T-helper 9 cell (primary cell): ENCODE data around the gene TNRC6B.
"Not testable (repeated sequence)": the region's sequence is repeated elsewhere in the genome, so short reads cannot be mapped to it uniquely, and the experiment has no call there.

Experiments
- DNase-seq: peaks from one replicate; pipeline ENCODE4 v3.0.0-alpha.2; 2020

TNRC6B gene

GRCh38 chr22:40213478-40213877 is 35.8 kb downstream of the TNRC6B start:
- DNase-seq: no peak

DNA sequence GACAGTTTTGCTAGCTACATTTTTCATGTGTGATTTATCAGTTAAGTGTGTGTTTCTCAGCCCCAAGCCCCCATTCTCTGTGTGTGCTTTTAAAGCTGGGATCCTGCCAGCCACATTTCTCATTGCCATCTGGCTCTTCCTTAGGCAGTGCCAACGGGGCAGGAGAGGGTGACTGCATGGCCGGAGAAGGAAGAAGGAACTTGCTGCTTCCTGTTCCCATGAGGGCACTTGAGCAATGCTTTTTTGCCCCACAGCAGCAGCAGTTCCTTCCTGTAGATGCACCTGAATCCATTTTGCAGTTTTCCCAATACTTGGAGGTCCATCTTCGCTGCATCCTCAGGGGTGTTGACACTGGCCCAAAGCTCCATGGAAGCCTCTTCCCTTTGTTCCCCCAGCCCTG is 37.5 kb downstream of the TNRC6B start:
- no peak for DNase-seq

DNA sequence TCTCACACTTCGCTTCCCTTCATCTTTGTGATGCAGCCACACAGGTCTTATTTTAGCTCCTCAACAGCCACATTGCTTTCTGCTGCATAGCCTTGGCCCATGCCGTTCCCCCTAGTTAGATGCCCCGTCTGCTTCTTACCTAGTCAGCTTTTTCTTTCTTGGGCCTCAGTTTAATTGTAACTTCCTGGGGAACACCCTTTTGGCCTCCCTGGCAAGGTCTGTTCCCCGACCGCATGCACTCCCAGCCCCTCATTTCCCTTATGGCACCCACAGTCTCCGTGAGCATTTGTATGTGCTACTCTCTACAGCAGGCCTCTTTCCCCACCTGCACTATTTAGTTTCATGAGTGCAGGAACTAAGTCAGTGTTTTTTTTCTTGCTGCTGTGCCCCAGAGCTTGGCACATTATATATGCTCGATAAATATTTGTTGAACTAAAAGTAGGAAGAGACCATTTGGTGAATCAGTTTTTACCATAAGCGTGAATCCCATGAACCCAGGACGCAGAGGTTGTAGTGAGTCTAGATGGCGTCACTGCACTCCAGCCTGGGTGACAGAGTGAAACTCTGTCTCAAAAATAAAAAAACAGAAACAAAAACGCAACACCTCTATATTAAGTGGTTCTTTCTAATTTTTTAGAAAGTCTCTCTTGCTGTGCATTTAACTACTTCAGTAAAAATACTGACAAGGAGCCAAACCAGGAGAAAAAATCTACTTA is 38.5 kb downstream of the TNRC6B start:
- DNase-seq: peak; percentile 23

- DNase-seq: no peak
These were observed 40.4 kb downstream of the TNRC6B start for GRCh38 chr22:40218152-40218551.

DNA sequence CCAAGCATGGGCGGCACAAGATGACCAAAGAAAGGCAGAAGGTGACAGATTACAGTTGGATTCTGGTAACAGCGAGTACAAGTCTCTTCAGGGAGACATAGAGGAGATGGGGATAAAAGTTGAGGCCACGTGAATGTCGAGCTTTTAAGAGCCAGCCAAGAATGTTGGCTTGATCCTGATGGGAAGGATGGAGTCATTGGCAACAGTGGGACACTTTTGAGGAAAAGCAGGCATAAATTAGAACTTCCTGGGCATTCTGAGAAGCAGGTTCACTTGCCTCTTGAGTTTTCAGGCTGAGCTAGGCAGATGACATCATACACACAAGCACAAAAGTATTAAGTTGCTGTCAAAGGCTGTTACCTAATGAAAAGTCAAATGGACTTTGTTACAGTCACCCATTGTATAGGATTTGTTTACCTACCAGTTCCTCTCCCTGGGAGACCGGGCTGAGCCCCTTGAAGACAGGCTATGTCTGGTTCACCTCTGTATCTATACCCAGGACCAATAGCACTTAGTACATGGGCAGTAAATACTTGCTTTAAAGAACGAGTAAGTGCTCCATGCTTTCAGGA is 41.1 kb downstream of the TNRC6B start:
- DNase-seq: no peak

DNA sequence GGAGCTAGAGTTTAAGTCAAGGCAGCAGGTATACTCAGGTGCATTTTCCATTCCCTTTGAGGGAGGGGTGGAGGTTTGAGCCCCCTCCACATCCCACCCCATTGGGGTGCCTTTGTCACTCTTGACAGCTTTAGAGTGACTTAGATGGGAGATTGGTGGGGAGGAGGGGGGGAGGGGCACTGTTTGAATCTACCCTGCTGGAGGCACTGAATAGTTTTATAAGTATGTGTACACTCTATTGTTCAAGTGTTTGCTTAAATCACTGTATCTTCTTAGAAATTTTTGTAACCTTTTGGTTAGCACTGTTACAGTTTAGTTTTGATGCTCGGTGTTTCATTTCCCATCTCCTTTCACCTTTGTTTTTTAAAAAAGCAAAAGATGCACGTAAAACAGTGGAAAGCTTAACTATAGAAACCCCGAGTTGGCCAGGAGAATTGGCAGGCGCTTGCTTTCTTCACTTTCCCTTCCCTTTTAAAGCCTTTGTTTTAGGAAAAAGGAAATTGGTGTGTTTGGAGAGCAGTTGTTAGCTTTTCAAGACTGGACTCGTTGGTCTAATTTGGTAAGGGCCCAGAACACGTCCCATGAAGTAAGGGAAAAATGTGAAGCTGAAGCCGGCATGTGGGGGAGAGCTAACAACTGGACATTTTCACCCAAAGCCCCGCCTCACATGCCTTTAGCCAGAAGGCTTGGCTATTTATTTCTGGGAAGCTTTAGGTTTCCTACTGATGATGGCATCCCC is 42.8 kb downstream of the TNRC6B start:
- no peak for DNase-seq

- no peak for DNase-seq
These were observed 43.3 kb downstream of the TNRC6B start for GRCh38 chr22:40221055-40221414.

DNA sequence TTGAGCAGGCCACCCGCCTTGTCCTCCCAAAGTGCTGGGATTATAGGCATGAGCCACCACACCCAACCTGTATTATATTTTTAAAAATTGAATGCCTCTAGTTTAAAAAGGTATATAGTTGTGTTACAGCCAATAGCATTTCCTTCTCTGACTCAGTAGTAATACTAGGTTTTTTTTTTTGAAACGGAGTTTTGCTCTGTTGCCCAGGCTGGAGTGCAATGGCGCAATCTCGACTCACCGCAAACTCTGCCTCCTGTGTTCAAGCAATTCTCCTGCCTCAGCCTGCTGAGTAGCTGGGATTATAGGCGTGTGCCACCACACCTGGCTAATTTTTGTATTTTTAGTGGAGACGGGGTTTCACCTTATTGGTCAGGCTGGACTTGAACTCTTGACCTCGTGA is 45.3 kb downstream of the TNRC6B start:
- DNase-seq: not testable (repeated sequence)

DNA sequence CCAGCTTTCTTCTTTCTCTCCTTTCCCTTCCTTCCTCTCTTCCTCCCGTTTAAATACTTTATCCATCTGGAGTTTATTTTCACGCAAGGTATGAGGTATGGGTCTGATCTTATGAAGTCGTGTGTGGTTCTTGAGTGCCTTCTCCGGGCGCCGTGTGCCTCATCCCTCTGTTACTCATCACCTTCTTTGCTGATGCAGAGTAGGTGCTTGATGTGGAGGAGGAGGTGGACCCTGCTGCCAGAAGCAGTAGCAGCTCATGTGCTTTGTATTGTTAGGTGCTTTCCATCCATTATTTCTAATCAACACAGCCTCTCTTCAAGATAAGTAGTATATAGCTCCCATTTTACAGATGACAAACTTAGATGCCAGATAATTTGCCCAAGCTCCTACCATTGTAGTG is 47.0 kb downstream of the TNRC6B start:
- DNase-seq: no peak

DNA sequence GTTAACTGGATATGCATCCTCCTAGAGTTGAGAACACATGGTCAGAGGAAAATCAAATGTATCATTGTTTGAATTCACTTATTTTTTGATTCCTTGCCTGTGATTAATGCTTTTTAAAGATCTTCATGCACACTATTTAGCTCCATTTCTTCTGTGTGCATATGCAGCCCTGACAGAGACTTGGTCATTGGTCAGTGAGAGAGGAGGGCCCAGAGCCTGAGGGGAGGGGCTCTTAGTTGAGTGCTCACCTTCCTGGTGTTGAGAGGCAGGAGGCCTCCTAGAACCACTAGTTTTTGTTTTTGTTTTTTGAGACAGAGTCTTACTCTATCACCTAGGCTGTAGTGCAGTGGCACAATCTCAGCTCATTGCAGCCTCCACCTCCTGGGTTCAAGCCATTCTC is 48.9 kb downstream of the TNRC6B start:
- DNase-seq: no peak

DNA sequence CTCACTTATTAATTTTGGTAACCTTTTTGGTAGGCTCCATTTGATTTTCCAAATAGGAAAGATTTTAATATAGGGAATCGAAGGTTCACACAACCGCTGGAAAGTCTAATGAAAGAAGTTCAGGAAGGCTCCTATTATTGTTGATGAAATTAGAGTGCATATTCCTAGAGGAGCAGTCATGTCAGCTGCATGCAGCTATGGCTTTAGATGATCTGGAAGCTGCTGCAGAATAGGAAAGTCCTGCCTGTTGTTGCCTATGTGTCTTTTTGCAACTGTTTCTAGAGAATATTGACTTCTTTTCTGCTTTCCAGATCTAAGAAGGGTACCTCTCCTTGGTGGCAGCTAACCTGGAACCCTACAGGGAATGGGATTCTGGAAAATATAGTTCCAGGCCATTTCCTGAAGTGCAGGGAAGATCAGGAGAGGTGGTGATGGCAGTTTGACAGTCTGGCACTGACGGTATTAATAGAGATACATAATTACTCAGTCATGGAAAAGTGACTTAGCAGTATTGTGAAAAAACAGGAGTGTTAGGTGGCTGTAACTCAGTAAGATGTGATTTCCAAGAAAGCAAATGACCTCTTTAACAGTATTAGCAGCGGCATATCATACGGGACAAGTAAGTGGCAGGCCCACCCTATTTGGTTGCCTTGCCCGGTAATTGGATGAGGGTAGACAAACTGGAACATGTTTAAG is 54.0 kb downstream of the TNRC6B start:
- no peak for DNase-seq

- no peak for DNase-seq
These were observed 54.9 kb downstream of the TNRC6B start for GRCh38 chr22:40232624-40233023.

DNA sequence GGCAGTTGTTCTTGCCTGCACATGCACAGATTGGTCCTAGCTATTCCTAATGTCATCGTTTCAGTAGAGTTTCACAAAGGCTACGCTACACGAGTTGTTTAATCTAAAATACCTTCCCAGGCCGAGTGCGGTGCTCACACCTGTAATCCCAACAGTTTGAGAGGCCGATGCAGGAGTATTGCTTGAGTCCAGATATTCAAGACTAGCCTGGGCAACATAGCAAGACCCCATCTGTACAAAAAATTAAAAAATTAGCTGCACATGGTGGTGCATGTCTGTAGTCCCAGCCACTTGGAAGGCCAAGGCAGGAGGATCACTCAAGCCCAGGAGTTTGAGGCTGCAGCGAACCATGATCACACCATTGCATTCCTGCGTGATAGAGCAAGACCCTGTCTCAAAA is 56.2 kb downstream of the TNRC6B start:
- DNase-seq: no peak

DNA sequence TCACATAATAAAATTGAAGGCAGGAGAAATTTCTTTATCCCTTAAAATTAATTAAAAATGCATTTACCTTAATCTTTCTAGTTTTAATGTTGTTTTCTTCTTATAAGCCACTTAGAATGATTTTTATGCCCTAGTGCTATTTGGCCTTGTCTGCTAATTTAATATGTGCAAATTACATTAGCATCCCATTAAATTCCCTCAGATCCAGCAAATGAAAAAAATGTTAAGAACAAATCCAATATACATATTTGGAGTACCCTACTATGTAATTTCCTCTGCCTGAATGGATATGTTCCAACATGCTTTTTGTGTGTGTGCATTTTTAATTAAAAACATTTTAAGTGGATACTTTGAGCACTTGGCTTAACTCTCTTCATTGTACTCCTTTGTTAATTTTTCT is 56.9 kb downstream of the TNRC6B start:
- no peak for DNase-seq

DNA sequence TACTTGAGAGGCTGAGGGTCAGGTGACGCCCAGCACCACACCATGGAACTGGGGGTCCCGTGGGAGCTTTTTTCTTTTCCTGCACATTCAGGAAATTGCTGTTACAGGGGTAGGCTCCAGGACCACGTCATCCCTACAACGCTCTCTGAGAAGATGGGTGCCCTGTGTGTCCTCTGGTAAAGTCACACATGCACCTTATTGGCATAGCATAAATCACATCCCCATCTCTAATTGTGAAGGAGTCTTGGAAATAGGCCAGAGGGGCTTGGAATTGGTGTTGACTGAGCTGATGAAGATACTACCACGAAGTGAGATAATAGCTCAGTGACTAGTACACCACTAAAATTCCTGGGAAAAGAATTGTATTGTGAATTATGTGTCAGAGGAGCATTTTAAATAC is 57.6 kb downstream of the TNRC6B start:
- DNase-seq: no peak

- DNase-seq: no peak
These were observed 58.5 kb downstream of the TNRC6B start for GRCh38 chr22:40236131-40236665.

DNA sequence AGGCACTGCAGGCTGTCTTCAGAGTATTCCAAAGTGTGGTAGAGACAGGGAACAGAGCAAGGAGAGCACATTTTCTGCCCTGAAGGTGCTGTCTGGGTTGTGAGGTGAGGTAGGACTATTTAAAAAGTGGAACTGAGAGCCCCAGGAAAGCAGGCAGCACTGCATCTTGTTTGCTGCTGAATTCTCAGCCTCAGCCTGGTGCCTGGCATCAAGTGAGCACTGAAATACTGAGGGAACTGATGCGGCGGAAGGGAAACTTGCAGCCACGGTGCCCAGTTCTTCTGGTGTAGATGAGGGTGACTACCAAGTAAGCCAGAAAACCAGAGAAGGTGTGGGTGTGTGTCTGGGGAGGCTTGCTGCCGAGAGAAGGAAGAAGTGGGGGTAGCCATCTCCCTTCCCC is 59.5 kb downstream of the TNRC6B start:
- DNase-seq: no peak

- no peak for DNase-seq
These were observed 60.2 kb downstream of the TNRC6B start for GRCh38 chr22:40237788-40238424.

GRCh38 chr22:40238425-40239344 is 61.0 kb downstream of the TNRC6B start:
- peak; percentile 11 for DNase-seq

DNA sequence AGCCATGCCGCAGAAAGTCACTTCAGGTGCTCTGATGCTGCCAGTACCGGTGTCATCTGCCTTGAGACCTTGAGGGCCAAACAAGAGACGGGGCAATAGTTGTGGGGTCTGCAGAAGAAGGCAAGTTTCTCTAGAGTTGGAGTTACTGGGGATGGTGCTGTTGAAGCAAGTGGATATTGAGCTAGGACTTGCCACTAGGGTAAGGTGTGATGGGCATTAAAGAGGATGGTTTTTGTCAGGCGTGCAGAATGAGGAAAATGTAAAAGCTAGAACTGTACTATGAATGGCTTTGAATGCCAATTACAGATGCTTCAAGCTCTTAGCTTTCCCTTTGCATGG is 61.6 kb downstream of the TNRC6B start:
- DNase-seq: no peak

DNA sequence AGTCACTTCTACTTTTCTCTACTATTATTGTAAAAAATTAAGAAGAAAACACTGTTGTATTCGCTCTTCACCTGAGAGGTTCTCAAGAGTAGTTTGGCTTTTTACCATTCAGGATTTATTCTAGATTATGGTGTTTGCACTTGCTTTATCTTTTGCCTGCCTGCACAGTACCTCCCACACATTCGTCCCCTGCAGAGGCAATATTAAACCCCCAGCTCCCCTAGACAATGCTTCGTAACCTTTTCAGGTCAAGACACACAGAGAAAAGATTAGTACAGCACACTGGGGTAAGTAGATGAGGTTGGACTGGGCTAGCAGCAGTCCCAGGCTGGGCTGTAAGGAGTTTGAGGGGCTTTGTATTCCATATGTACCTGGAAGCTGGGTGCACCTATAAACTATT is 62.4 kb downstream of the TNRC6B start:
- no peak for DNase-seq

- DNase-seq: peak; percentile 15
These were observed 63.0 kb downstream of the TNRC6B start for GRCh38 chr22:40240686-40241085.
